ENCODE data around the gene SRMS. TPM values are rescaled to one million over a fixed set of nuclear protein-coding genes. Genes with fewer than 3 reads are reported as not detected.

SRMS gene
- total and polyA plus RNA-seq, 2 of the 13 experiments (the other 11 are each of a cell fraction or from before 2014, with no cell fraction given): not detected

DNA sequence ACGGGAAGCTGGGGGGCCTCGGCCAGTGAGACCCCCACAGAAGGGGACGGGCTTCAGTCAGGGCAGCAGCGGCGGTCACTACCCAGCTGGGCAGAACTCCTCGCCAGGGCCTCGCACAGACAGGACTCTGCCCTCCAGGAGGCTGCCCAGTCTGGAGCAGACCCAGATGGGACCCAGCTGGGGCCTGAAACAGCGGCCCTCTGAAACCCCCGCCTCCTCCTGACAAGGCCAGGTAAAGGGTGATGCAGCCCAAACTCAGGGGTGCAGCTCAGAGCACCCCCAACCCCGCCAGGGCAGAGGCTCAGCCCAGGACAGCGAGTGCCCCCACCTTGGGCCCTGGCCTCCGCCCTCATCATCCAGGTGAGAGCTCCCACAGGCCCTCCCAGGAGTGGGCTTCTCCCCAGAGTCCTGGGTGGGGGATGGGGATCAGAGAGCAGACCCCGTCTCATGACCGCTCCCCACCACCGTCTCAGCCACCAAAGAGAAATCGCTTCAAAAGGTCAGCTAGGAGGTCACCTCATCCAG is 50.9 kb downstream of the SRMS start (continued):
- TF ChIP-seq, protein P1, sequence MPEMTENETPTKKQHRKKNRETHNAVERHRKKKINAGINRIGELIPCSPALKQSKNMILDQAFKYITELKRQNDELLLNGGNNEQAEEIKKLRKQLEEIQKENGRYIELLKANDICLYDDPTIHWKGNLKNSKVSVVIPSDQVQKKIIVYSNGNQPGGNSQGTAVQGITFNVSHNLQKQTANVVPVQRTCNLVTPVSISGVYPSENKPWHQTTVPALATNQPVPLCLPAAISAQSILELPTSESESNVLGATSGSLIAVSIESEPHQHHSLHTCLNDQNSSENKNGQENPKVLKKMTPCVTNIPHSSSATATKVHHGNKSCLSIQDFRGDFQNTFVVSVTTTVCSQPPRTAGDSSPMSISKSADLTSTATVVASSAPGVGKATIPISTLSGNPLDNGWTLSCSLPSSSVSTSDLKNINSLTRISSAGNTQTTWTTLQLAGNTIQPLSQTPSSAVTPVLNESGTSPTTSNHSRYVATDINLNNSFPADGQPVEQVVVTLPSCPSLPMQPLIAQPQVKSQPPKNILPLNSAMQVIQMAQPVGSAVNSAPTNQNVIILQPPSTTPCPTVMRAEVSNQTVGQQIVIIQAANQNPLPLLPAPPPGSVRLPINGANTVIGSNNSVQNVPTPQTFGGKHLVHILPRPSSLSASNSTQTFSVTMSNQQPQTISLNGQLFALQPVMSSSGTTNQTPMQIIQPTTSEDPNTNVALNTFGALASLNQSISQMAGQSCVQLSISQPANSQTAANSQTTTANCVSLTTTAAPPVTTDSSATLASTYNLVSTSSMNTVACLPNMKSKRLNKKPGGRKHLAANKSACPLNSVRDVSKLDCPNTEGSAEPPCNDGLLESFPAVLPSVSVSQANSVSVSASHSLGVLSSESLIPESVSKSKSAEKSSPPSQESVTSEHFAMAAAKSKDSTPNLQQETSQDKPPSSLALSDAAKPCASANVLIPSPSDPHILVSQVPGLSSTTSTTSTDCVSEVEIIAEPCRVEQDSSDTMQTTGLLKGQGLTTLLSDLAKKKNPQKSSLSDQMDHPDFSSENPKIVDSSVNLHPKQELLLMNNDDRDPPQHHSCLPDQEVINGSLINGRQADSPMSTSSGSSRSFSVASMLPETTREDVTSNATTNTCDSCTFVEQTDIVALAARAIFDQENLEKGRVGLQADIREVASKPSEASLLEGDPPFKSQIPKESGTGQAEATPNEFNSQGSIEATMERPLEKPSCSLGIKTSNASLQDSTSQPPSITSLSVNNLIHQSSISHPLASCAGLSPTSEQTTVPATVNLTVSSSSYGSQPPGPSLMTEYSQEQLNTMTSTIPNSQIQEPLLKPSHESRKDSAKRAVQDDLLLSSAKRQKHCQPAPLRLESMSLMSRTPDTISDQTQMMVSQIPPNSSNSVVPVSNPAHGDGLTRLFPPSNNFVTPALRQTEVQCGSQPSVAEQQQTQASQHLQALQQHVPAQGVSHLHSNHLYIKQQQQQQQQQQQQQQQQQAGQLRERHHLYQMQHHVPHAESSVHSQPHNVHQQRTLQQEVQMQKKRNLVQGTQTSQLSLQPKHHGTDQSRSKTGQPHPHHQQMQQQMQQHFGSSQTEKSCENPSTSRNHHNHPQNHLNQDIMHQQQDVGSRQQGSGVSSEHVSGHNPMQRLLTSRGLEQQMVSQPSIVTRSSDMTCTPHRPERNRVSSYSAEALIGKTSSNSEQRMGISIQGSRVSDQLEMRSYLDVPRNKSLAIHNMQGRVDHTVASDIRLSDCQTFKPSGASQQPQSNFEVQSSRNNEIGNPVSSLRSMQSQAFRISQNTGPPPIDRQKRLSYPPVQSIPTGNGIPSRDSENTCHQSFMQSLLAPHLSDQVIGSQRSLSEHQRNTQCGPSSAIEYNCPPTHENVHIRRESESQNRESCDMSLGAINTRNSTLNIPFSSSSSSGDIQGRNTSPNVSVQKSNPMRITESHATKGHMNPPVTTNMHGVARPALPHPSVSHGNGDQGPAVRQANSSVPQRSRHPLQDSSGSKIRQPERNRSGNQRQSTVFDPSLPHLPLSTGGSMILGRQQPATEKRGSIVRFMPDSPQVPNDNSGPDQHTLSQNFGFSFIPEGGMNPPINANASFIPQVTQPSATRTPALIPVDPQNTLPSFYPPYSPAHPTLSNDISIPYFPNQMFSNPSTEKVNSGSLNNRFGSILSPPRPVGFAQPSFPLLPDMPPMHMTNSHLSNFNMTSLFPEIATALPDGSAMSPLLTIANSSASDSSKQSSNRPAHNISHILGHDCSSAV (CRISPR knock-in tag; IDR thresholded peaks at IDR 0.05; ENCODE audit: borderline replicate concordance): no peak
- TF ChIP-seq JUN (CRISPR knock-in tag; IDR thresholded peaks at IDR 0.05) (no peak), ZNF678 (CRISPR knock-in tag; IDR thresholded peaks at IDR 0.05) (no peak), ISL2 (CRISPR knock-in tag; IDR thresholded peaks at IDR 0.05) (no peak), AGO2 (optimal IDR thresholded peaks at IDR 0.05; ENCODE audit: low read depth, low read length) (no peak), TAF1 (CRISPR knock-in tag; IDR thresholded peaks at IDR 0.05) (0 out of 2 replicates have a peak, but pooled peaks have one; percentile 6), SIX1 (CRISPR knock-in tag; IDR thresholded peaks at IDR 0.05; ENCODE audit: borderline replicate concordance) (no peak), KLF6 (CRISPR knock-in tag; IDR thresholded peaks at IDR 0.05) (no peak), ZNF317 (CRISPR knock-in tag; IDR thresholded peaks at IDR 0.05) (no peak), ZNF577 (CRISPR knock-in tag; IDR thresholded peaks at IDR 0.05; ENCODE audit: borderline replicate concordance, low read depth) (no peak), HNF4A (CRISPR knock-in tag; IDR thresholded peaks at IDR 0.05) (no peak), KDM1A (CRISPR knock-in tag; IDR thresholded peaks at IDR 0.05) (no peak), ZNF766 (CRISPR knock-in tag; IDR thresholded peaks at IDR 0.05; ENCODE audit: borderline replicate concordance) (no peak)
- TF ChIP-seq, protein P2, sequence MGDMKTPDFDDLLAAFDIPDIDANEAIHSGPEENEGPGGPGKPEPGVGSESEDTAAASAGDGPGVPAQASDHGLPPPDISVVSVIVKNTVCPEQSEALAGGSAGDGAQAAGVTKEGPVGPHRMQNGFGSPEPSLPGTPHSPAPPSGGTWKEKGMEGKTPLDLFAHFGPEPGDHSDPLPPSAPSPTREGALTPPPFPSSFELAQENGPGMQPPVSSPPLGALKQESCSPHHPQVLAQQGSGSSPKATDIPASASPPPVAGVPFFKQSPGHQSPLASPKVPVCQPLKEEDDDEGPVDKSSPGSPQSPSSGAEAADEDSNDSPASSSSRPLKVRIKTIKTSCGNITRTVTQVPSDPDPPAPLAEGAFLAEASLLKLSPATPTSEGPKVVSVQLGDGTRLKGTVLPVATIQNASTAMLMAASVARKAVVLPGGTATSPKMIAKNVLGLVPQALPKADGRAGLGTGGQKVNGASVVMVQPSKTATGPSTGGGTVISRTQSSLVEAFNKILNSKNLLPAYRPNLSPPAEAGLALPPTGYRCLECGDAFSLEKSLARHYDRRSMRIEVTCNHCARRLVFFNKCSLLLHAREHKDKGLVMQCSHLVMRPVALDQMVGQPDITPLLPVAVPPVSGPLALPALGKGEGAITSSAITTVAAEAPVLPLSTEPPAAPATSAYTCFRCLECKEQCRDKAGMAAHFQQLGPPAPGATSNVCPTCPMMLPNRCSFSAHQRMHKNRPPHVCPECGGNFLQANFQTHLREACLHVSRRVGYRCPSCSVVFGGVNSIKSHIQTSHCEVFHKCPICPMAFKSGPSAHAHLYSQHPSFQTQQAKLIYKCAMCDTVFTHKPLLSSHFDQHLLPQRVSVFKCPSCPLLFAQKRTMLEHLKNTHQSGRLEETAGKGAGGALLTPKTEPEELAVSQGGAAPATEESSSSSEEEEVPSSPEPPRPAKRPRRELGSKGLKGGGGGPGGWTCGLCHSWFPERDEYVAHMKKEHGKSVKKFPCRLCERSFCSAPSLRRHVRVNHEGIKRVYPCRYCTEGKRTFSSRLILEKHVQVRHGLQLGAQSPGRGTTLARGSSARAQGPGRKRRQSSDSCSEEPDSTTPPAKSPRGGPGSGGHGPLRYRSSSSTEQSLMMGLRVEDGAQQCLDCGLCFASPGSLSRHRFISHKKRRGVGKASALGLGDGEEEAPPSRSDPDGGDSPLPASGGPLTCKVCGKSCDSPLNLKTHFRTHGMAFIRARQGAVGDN (CRISPR knock-in tag; IDR thresholded peaks at IDR 0.05): 0 out of 2 replicates have a peak, but pooled peaks have one; percentile 26
